IPS-18c (cell line): Measurements from ENCODE around the gene SMARCAL1.
A peak's percentile ranks its signal among the peaks of the same experiment; 100 is the strongest.

Source experiments
- H3K4me3 ChIP-seq: 2 replicates; pipeline ENCODE4 v1.7.0; 2013; ENCODE audit warnings: low read depth, mild to moderate bottlenecking, low read length, moderate library complexity; ENCODE audit not compliant: insufficient read depth
- H3K9me3 ChIP-seq: one replicate; pipeline ENCODE4 v1.6.1; 2013; ENCODE audit warnings: mild to moderate bottlenecking, low read length, moderate library complexity; ENCODE audit not compliant: control insufficient read depth, insufficient read depth

Gene SMARCAL1

DNA sequence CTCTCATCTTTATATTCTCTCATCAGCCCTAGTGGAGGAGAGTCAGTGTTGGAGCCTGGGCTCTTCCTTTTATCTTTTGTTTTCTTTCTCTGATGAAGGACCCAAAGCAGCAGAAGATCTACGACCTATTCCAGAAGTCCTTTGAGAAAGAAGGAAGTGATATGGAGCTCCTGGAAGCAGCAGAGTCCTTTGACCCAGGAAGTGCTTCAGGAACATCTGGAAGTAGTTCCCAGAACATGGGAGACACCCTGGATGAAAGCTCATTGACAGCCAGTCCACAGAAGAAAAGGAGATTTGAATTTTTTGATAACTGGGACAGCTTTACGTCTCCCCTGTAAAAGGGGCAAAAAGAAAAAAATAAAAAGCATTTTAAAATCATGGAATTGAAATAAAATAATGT is 70.4 kb downstream of the SMARCAL1 start:
- Histone ChIP-seq H3K9me3 (no peaks in the 10 kb centered on the region), H3K4me3 (no peak overlapping the region)

DNA sequence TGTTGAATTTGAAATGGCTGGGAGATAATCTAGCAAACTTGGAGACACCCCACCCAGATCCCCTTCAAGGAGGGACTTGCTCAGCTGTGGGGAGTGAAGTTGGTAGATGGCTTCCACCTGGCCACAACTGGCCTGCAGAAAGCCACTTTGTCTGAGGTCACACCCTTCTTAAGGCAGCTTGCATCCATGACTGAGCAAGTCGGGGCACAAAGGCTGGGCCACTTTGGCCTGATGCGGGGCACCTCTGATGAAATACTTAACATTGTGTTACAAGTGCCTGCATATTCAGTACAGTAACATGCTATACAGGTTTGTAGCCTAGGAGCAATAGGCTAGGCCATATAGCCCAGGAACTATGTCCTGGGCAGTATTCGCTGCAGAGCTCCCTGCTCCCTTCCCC is 73.0 kb downstream of the SMARCAL1 start:
- Histone ChIP-seq H3K4me3 (no peak overlapping the region), H3K9me3 (no peaks in the 10 kb centered on the region)

DNA sequence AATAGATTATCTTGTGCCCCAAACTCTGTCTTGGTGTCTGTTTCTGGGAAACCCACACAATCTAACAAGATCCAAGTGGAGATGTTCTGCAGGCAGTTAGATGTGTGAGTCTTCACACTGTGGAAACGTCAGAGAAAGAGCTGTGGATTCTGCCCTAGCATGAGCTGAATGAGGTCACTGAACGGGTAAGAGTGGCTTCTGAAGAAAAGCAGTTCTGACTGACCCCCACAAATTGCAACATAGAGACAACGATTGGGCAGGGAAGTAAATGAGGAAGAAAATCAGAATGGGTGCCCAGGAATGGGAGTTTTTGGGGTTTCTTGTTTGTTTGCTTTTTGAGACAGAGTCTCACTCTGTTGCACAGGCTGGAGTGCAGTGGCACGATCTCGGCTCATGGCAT is 73.5 kb downstream of the SMARCAL1 start:
- Histone ChIP-seq H3K4me3 (no peak overlapping the region), H3K9me3 (no peaks in the 10 kb centered on the region)

DNA sequence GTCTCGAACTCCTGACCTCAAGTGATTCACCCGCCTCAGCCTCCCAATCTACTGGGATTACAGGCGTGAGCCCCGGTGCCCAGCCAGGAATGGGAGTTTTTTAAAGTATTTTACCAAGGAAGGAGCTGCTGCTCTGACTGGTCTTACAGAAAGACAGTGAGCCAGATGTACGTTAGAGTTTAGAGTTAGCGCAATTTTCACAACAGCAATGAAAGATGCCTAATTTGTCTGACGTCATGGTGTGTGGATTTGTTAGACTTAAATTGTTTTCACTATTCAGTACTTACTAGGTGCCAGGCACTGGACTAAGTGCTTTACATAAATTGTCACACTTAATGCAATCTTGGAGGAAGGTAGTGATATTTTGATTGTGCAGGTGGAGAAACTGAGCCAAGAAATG is 74.0 kb downstream of the SMARCAL1 start:
- no peaks in the 10 kb centered on the region for H3K9me3 ChIP-seq
- H3K4me3 ChIP-seq = no peak overlapping the region

- Histone ChIP-seq H3K9me3 (no peaks in the 10 kb centered on the region), H3K4me3 (no peak overlapping the region)
These were observed 74.4 kb downstream of the SMARCAL1 start for GRCh38 chr2:216486708-216487107.

DNA sequence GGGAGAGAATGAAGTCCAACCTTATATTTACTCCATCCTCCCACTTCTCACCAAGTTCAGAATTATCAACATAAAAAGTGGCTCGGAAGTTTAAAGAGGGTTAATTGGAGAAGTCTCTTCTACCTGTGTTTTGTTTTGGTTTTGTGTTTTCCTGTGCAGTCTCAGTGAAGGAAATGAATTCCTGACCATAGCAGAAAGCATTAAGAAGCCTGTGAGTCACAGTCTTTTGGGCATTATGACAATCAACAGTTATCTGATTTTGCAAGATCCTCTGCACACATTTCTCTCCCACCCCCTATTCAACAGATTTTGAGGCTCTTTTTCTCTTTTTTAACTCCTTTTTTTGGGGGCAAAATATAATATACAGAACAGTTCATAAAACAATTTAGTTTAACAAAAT is 77.8 kb downstream of the SMARCAL1 start:
- Histone ChIP-seq H3K4me3 (no peak overlapping the region), H3K9me3 (no peaks in the 10 kb centered on the region)

GRCh38 chr2:216491793-216492596 is 79.7 kb downstream of the SMARCAL1 start:
- no peak overlapping the region for H3K4me3 ChIP-seq
- no peaks in the 10 kb centered on the region for H3K9me3 ChIP-seq

GRCh38 chr2:216492597-216493333 is 80.5 kb downstream of the SMARCAL1 start:
- no peaks in the 10 kb centered on the region for H3K9me3 ChIP-seq
- H3K4me3 ChIP-seq = no peak overlapping the region

GRCh38 chr2:216493334-216493685 is 81.0 kb downstream of the SMARCAL1 start:
- Histone ChIP-seq H3K9me3 (no peaks in the 10 kb centered on the region), H3K4me3 (no peak overlapping the region)

DNA sequence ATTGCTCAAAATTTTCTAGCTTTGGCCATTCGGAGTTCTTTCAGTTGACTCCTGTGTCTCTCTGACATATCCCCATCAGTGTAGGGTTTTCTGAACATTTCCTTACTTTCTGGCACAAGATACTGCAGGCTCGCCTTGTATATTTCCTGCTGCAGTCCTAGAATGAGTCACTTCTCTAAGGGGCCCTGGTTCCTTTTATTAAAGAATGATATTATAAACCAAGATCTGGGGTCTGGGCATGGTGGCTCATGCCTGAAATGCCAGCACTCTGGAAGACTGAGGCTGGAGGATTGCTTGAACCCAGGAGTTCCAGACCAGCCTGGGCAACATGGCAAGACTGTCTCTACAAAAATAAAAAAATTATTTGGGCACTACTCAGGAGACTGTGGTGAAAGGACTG is 83.4 kb downstream of the SMARCAL1 start:
- no peak overlapping the region for H3K4me3 ChIP-seq
- no peaks in the 10 kb centered on the region for H3K9me3 ChIP-seq

DNA sequence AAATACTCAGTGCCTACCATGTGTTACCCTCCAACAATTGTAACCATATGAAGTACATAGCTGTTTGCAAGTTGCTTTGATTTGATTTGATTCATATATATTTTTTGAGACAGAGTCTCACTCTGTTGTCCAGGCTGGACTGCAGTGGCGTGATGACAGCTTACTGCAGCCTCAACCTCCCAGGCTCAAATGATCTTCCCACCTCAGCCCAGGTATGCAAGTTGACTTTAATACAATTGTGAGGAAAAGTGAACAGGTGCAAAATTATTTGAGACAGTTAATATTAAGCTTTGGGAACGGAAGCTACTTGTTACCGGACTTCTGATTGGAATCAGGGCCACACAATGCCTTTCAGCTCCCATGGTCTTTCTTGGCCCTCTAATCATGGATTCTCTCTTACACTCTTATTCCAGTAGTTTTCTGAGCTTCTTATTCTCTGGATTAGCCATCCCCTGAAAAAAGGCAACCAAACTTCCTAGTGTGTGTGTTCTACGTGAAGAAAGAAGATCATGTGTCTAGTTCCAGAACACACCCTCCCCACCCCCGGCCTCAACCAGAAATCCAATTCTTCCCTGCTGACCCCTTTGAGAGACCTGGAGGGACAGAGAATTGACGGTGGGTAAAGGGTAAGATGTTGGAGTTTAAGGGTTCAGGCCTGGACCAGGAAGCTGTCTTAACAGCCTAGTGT is 85.2 kb downstream of the SMARCAL1 start:
- H3K4me3 ChIP-seq = peak overlapping the region; percentile 72

GRCh38 chr2:216498070-216498378 is 85.7 kb downstream of the SMARCAL1 start:
- no peaks in the 10 kb centered on the region for H3K9me3 ChIP-seq
- peak overlapping the region; percentile 72 for H3K4me3 ChIP-seq

More for the DNA sequence above, 85.2 kb downstream of the SMARCAL1 start:
- H3K9me3 ChIP-seq = no peaks in the 10 kb centered on the region

DNA sequence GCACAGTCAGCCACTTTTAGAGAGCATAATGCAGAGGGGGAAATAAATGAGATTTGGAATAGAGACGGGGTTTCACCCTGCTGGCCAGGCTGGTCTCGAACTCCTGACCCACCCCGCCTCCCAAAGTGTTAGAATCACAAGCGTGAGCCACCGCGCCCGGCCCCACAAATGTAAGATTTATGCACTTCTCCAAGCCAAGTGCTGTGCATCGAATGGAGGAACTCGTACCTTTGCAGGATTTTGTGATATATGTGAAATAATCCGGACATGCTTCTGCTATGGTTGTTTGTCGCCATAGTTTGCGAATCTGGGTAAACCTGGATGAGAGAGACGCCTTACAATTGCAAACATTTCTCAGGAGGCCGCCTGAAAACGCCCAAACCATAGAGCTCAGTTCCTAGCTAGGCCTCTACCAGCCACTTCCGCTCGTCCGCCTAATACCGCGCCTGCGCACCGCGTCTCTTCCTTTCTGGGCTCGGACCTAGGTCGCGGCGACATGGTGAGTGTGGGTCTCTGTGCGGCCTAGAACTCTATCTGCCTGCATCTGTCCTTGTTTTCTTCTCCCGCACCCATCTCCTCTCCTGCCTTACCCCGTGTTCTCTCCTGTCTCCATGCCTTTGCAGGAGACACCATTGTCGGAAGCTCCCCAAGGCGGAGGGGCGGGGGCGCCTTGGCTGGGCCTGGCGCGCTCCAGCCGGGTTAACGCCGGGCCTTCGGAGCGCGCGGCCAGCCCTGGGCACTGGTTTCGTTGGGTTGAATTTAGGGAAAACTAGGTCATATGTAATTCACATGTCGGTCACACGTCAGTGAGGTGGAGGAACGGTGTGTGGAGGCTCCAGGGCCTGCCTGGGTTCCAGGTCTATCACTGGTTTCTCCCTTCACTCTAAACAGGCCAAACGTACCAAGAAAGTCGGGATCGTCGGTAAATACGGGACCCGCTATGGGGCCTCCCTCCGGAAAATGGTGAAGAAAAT is 86.4 kb downstream of the SMARCAL1 start, which contains the start of gene RPL37A:
Gene RPL37A, plus strand, starts transcription at position 466 of the 974 bp plus-strand sequence. Its CDS starts 31 bp downstream, at position 497.
- no peaks in the 10 kb centered on the region for H3K9me3 ChIP-seq

DNA sequence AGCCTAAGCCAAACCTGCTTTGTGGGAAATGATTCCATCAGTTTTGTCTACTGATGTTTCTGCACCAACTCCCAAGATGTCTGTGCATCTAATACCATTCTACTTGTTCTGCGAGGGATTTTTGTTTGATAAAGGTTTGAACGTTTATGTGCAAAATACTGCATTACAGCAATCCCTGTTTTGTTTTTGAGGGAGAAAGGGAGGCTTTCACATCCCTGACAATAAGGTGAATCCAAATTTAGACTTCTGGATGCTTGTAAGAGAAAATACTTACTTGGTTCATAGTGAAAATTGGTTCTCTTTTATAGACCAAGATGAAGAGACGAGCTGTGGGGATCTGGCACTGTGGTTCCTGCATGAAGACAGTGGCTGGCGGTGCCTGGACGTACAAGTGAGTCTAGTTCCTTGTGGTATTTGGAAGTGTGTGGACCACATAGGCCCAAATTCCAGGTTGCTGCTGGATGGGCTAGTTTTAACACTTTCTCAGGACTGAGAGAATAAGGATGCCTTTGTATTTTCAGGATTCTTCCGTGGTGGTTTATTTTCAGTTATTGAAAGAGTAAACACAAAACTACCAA is 87.4 kb downstream of the SMARCAL1 start:
- no peaks in the 10 kb centered on the region for H3K9me3 ChIP-seq
- peak overlapping the region; percentile 72 for H3K4me3 ChIP-seq

More for the DNA sequence above, 86.4 kb downstream of the SMARCAL1 start, which contains the start of gene RPL37A:
- H3K4me3 ChIP-seq = peak within 1 kb of the TSS; percentile 72

- Histone ChIP-seq H3K4me3 (0 out of 2 replicates have a peak overlapping the region, but pooled peaks have one; percentile 72), H3K9me3 (no peaks in the 10 kb centered on the region)
These were observed 88.3 kb downstream of the SMARCAL1 start for GRCh38 chr2:216500572-216500971.

GRCh38 chr2:216501854-216502253 is 89.6 kb downstream of the SMARCAL1 start:
- H3K4me3 ChIP-seq = no peak overlapping the region
- no peaks in the 10 kb centered on the region for H3K9me3 ChIP-seq
